Measurements from ENCODE around the gene MLPH.

DNA sequence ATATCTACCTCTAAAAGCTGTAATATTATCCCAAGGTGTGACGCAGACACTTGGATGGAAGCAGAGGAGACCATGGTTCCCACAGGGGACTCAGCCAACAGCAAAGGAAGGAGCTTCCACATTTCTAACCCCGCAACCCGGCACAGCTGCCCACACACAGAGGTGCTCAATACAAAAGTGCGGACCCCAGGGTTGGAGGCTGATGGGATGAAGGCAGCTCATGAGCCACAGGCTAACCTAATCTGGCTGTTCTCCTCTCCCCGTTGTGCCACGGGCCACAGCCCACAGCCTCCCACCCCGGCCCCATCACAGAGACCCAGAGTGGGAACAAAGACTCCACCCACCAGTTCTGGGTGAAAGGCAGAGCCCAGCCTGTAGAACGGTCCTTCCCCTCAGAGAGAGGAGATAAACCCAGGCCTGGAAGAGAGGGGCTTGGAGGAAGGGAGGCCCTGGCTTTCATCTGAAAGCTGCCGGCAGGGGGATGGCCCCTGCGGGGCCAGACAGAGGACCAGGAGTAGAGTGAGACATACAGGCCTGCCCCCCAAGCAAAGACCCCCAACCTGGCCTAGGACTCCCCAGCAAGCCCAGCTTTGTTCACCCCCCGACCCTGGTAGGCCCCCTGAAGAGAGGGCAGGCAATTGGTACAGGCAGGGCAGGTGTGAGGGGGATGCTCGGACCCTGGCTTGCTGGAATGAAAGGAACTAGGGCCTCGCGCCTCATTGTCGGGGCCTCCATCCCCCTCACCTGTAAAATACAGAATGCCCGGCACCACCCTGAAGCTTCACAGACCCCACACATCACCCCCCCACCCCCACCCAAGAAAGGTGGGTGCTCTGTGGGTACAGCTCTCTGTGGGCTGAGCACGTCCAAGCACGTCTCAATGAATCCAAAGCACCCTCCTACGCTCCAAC is 96.6 kb downstream of the MLPH start:
- TF ChIP-seq CTCF (IDR thresholded peaks at IDR 0.05) (no peak), ZFX (IDR thresholded peaks at IDR 0.05; ENCODE audit: borderline replicate concordance) (no peak)

All from 22Rv1 (cell line).